Stimulated activated naive CD4-positive, alpha-beta T cell treated with Interleukin-2 at 50 U/mL for 16 hours (primary cell): ENCODE measurements around the gene SETD2.
"Not testable (repeated sequence)": the region's sequence is repeated elsewhere in the genome, so short reads cannot be mapped to it uniquely, and the experiment has no call there.

Experiments
- DNase-seq: peaks from one replicate; lab custom pipeline; 2025; lab: John Stamatoyannopoulos, UW

Gene SETD2, protein sequence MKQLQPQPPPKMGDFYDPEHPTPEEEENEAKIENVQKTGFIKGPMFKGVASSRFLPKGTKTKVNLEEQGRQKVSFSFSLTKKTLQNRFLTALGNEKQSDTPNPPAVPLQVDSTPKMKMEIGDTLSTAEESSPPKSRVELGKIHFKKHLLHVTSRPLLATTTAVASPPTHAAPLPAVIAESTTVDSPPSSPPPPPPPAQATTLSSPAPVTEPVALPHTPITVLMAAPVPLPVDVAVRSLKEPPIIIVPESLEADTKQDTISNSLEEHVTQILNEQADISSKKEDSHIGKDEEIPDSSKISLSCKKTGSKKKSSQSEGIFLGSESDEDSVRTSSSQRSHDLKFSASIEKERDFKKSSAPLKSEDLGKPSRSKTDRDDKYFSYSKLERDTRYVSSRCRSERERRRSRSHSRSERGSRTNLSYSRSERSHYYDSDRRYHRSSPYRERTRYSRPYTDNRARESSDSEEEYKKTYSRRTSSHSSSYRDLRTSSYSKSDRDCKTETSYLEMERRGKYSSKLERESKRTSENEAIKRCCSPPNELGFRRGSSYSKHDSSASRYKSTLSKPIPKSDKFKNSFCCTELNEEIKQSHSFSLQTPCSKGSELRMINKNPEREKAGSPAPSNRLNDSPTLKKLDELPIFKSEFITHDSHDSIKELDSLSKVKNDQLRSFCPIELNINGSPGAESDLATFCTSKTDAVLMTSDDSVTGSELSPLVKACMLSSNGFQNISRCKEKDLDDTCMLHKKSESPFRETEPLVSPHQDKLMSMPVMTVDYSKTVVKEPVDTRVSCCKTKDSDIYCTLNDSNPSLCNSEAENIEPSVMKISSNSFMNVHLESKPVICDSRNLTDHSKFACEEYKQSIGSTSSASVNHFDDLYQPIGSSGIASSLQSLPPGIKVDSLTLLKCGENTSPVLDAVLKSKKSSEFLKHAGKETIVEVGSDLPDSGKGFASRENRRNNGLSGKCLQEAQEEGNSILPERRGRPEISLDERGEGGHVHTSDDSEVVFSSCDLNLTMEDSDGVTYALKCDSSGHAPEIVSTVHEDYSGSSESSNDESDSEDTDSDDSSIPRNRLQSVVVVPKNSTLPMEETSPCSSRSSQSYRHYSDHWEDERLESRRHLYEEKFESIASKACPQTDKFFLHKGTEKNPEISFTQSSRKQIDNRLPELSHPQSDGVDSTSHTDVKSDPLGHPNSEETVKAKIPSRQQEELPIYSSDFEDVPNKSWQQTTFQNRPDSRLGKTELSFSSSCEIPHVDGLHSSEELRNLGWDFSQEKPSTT (N-terminal part only)

GRCh38 chr3:47164007-47164881, at the start of gene SETD2:
TSS of gene SETD2 (minus strand) at chr3:47164113. CDS start at chr3:47163924, 189 bp downstream.
- peak; percentile 84 for DNase-seq

DNA sequence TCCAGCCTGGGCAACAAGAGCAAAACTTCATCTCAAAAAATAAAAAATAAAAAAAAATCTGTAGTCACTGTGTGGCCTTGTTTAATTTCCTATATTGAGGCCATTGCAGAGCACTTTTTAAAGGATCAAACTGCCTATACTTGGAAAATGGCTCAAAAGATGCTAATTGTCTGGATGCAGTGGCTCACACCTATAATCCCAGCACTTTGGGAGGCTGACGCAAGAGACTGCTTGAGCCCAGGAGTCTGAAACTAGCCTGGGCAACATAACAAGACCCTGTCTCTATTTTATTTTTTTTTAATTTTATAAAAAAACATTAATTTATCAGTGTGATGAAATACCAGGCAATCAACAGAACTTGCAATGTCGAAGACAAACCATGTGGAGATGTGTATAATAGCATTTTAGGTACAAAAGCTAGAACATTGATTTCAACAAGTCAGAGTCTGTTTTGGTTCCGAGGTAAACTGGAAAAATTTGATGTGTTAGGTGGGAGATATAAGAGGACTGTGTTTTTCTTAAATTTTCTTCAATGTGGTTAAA, 47.0 kb upstream of the SETD2 start:
- no peak for DNase-seq

- not testable (repeated sequence) for DNase-seq
These were observed 42.1 kb upstream of the SETD2 start for GRCh38 chr3:47206022-47206421.

DNA sequence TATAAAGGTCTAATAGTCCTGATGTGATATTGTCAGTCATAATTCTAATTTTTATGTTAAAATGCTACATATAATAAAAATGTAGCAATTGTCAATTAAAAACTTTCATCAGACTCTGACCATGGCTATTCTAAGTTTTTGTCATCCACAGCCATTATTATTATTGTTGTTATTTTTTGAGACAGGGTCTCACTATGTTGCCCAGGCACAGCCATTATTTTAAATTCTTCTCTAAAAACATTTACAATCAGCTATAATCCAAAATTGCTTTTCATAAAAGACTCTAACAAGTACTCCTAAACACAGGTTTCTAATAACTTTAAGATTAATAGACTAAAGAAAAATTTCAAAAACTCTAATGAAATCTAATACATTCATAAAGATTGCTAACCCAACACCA, 41.0 kb upstream of the SETD2 start:
- DNase-seq: no peak

GRCh38 chr3:47202542-47202941, 38.6 kb upstream of the SETD2 start:
- DNase-seq: no peak

- no peak for DNase-seq
These were observed 33.4 kb upstream of the SETD2 start for GRCh38 chr3:47197287-47197686.

- no peak for DNase-seq
These were observed 31.1 kb upstream of the SETD2 start for GRCh38 chr3:47194994-47195393.

DNA sequence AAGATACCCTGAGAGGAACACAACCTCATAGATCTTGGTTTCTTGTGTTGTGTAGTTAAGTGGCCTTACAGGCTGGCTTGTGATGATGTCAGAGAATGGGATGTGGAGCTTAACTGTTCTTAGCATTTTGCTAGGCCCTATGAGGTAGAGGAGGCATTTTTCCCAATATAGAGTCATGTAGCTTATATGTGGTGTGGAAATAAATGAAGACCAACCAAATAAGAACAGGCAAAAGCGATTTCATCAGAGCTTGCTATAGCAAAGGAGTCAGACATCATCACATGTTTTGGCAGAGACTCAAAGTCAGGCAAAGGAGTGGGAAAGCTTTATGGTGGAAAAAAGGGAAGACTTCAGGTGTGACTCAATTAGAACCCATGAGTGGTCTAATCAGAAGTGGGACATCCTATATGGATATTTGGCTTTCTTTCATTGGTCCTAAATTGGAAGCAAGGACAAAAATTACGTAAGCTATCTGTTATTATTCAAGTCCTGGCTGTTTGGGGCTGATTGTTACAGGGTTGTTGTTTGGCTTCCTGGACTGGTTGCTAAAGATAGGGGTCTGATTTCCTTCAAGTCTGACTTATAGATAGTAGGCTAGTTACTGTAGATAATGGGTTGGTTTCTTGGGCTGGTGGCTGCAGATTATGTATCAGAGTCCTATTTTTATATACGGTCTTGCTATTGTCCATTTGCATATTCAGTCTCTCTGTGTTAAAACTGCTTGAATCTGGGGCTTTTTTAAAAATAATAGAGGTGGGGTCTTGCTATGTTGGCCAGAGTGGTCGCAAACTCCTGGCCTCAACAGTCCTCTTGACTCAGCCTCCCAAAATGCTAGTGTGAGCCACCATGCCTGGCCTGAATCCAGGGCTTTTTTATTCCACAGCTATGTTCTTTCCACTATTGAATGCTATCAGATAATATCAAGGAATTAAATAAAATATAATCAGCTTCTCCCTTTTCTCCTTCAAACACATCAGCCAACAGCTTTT, 30.3 kb upstream of the SETD2 start:
- no peak for DNase-seq

- DNase-seq: no peak
These were observed 22.4 kb upstream of the SETD2 start for GRCh38 chr3:47186285-47186684.

DNA sequence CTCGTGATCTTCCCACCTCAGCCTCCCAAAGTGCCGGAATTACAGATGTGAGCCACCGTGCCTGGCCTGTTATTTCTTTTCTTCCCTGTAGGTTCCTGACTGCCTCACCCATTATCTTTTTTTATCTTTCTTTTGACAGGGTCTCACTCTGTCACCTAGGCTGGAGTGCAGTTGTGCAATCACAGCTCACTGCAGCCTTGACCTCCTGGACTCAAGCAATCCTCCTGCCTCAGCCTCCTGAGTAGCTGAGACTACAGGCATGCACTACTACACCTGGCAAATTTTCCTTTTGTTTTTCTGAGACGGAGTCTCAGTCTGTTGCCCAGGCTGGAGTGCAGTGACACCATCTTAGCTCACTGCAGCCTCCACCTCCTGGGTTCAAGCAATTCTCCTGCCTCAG, 17.8 kb upstream of the SETD2 start:
- DNase-seq: not testable (repeated sequence)

- DNase-seq: not testable (repeated sequence)
These were observed 16.1 kb upstream of the SETD2 start for GRCh38 chr3:47180011-47180410.

DNA sequence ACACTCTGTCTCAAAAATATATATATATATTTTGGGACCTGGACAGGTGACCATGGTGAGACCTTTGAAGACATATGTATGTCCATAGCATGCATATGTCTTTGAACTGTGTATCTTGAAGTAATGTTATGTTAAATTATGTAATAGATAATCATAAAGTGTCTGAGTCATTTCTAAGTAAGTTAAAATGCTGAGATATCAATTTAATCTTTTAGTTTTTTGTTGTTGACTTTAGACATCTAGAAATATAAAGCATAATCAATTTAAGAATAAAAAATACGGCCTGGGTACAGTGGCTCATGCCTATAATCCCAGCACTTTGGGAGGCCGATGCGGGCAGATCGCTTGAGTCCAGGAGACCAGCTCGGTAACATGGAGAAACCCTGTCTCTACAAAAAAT, 12.7 kb upstream of the SETD2 start:
- DNase-seq: no peak

DNA sequence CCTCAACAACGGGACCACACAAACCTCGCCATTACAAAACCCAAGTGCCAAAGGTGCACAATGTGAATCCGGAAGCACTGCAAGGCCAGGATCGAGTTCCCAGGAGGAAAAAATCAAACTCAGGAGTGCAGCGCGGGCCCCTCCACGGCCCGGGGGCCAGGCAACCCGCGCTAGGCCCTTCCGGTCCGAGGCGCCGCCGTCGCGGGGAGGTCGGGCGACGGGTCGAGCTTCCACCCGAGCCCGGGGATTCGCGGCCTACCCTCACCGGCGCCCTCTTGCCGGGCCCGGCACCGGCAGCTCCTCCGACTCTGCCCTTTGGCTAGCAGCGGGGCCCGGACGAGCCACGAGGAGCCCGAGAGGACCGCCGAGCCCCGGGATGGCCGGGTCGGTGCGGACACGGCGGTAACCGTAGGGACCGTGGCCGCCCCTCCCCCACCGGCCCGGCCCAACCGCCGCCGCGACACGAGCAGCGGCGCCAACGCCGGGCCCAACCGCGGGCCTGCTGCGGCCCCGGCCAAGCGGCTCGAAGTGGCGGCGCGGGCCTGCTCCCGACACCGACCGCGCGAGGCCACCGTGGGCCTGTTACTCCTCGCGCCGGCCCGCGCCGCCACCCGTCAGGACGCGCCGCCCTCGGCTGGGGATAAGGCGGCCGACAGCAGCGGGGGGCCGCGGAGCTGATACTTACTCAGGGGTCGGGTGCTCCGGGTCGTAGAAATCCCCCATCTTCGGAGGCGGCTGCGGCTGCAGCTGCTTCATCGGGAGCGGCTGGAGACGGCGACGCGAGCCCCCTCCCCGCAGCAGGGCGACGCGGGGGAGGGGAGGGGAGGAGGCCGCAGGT, 525 bp downstream of the SETD2 start:
- DNase-seq: peak; percentile 48

DNA sequence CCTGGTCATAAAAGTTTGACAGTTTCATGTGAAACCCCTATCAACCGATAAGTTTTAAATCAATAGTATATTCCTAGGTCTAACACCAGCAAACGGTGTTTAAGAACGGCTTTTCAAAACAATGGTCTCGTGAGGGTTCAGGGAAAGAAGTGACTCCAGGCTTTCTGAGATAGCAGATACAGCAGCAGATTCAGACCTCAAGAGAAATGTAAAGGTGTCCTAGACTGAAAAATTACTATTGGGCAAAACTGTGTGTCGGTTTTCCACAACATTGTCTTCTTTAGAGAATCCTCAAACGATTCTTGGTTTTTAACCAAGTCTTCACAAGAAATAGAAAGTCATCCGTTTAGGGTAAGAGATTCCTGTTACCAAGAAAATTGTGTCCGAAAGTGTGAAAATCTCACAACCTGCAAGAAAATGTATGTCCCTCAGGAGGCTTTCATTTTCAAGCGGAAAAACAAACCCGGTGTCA, 1.2 kb downstream of the SETD2 start:
- DNase-seq: no peak

- no peak for DNase-seq
These were observed 1.8 kb downstream of the SETD2 start for GRCh38 chr3:47161983-47162696.

DNA sequence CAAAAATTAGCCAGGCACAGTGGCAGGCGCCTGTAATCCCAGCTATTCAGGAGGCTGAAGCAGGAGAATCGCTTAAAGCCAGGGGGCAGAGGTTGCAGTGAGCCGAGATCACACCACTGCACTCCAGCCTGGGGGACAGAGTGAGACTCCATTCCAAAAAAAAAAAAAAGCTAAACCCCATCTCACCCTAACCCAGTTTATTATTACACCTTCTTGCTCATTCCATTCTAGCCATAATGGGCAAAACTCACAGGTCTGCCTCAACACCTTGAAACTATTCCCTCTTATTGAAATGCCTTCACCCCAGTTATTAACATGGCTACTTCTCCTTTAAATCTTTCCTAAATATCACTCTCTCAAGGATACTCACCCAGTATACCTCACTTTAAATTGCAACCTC, 4.1 kb downstream of the SETD2 start:
- no peak for DNase-seq

DNA sequence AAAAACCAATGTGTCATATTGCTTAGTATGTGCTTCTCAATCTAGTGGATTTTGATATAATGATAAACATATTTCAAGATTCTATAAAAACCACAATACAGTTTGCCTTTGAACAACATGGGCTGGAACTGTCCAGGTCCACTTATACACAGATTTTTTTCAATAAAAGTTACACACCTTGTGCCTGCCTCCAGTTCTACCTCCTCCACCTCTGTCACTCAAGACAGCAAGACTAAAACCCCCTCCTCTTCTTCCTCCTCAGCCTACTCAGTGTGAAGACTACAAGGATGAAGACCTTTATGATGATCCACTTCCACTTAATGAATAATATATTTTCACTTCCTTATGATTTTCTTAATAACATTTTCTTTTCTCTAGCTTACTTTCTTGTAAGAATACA, 5.7 kb downstream of the SETD2 start:
- no peak for DNase-seq

DNA sequence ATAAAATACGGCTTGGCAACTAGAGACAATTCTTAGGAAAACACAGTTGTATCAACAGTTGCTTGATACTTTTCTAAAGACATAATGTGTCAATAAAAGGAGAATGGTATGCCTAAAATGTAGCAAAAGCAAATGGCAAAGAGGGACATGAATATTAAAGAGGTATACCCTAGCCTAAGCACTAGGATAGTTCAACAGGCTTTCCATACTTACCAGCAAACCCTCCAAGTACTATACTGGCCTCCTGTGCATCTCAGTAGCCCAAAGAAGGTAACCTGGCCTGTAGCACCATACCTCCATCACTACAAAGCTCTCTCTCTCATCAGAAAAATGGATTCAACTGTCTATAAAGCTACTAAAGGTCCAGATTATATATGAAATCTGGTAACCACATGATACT, 7.5 kb downstream of the SETD2 start:
- DNase-seq: no peak
